Prostate gland (tissue), 2 donors: Measurements from ENCODE around the gene DMD.

ENCODE experiments used
- POLR2AphosphoS5 ChIP-seq: sonication (generic); formaldehyde crosslinking; IDR thresholded peaks from one replicate; pipeline ENCODE4 v1.6.1; 2017; ENCODE audit warnings: antibody characterized with exemption
- TF ChIP-seq, protein P1 (sequence below), 4 experiments: fragments of 200-600 bp in 2 of 4; fragments of 450-650 bp in 2 of 4; sonication (generic) in 2 of 4; IDR thresholded peaks; 1 replicate in 3 of 4; 2 replicates in 1 of 4; pipeline ENCODE4 v1.5.1; 2016 to 2019; ENCODE audit warnings: antibody characterized with exemption in 4 of 4, mild to moderate bottlenecking in 2 of 4, moderate library complexity in 2 of 4

DNA sequence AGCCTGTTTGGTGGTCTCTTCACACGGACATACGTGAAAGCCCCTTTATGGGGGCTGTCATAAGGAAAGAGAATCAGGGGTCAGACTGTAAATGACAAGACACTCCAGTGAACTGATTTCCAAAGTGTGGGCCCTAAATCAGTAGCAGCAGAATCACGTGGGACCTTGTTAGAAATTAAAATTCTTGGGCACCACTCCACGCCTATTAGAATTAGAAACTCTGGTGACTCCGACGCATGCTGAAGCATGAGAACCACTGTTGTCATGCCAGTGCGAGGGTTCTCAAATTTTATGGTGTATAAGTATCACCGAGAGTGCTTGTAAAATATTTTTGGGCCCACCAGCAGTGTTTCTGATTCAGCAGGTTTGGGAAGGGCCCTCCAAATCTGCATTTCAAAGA lies 672.8 kb downstream of the DMD start:
- TF ChIP-seq, protein P1, sequence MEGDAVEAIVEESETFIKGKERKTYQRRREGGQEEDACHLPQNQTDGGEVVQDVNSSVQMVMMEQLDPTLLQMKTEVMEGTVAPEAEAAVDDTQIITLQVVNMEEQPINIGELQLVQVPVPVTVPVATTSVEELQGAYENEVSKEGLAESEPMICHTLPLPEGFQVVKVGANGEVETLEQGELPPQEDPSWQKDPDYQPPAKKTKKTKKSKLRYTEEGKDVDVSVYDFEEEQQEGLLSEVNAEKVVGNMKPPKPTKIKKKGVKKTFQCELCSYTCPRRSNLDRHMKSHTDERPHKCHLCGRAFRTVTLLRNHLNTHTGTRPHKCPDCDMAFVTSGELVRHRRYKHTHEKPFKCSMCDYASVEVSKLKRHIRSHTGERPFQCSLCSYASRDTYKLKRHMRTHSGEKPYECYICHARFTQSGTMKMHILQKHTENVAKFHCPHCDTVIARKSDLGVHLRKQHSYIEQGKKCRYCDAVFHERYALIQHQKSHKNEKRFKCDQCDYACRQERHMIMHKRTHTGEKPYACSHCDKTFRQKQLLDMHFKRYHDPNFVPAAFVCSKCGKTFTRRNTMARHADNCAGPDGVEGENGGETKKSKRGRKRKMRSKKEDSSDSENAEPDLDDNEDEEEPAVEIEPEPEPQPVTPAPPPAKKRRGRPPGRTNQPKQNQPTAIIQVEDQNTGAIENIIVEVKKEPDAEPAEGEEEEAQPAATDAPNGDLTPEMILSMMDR (IDR thresholded peaks at IDR 0.05): no peak
- TF ChIP-seq POLR2AphosphoS5: no peak
